OCI-LY3 (cell line): Measurements from ENCODE around the gene NDUFAF8.

Source experiments
- H2AFZ ChIP-seq: fragments of 200-600, 300-600 bp; shearing (Covaris generic); 2 replicates; pipeline ENCODE4 v1.6.0; 2014; ENCODE audit warnings: antibody characterized with exemption, low read depth, low read length
- H3K27ac ChIP-seq: fragments of 200-600, 300-600 bp; sonication (generic); 2 replicates; pipeline ENCODE4 v1.5.1; 2014; ENCODE audit warnings: mild to moderate bottlenecking, low read length, moderate library complexity, mixed read lengths
- H3K27me3 ChIP-seq: fragments of 200-600, 300-600 bp; sonication (generic); 2 replicates; pipeline ENCODE4 v1.6.1; 2014; ENCODE audit warnings: low read depth, low read length, mixed read lengths
- H3K36me3 ChIP-seq: fragments of 200-600, 300-600 bp; sonication (generic); replicated peaks from 2 replicates; pipeline ENCODE3; 2014; ENCODE audit warnings: low read depth, low read length, mixed read lengths
- H3K4me1 ChIP-seq: fragments of 300-600, 200-600 bp; sonication (generic); 2 replicates; pipeline ENCODE4 v1.6.1; 2014; ENCODE audit warnings: low read length, mixed read lengths
- H3K4me2 ChIP-seq: fragments of 200-600, 300-600 bp; sonication (generic); 2 replicates; pipeline ENCODE4 v1.6.1; 2014; ENCODE audit warnings: low read length, mixed read lengths
- H3K4me3 ChIP-seq: fragments of 300-600, 200-600 bp; sonication (generic); 2 replicates; pipeline ENCODE4 v1.5.1; 2014; ENCODE audit warnings: antibody characterized with exemption, mild to moderate bottlenecking, low read length, moderate library complexity
- H3K79me2 ChIP-seq: fragments of 300-600, 200-600 bp; shearing (Covaris generic); 2 replicates; pipeline ENCODE4 v1.6.1; 2014; ENCODE audit warnings: mild to moderate bottlenecking, low read length, mixed read lengths
- H3K9ac ChIP-seq: fragments of 300-600, 200-600 bp; shearing (Covaris generic); 2 replicates; pipeline ENCODE4 v1.6.0; 2014; ENCODE audit warnings: mild to moderate bottlenecking, low read length, moderate library complexity
- H3K9me3 ChIP-seq: fragments of 200-600, 300-600 bp; shearing (Covaris generic); 2 replicates; pipeline ENCODE4 v1.6.1; 2014; ENCODE audit warnings: low read length, mixed read lengths; ENCODE audit not compliant: insufficient read depth
- H4K20me1 ChIP-seq: fragments of 200-600, 300-600 bp; sonication (generic); 2 replicates; pipeline ENCODE4 v1.6.1; 2016; ENCODE audit warnings: low read length, mixed read lengths; ENCODE audit not compliant: insufficient read depth
- CTCF ChIP-seq: fragments of 200-600, 300-600 bp; sonication (generic); IDR thresholded peaks from 2 replicates; pipeline ENCODE4 v1.5.1; 2014; ENCODE audit warnings: antibody characterized with exemption, low read length, low read depth
- EZH2phosphoT487 ChIP-seq: fragments of 200-600 bp; shearing (Covaris generic); IDR thresholded peaks from 2 replicates; pipeline ENCODE4 v1.6.1; 2018; ENCODE audit warnings: antibody characterized with exemption, mixed run types, low read depth

NDUFAF8 gene

DNA sequence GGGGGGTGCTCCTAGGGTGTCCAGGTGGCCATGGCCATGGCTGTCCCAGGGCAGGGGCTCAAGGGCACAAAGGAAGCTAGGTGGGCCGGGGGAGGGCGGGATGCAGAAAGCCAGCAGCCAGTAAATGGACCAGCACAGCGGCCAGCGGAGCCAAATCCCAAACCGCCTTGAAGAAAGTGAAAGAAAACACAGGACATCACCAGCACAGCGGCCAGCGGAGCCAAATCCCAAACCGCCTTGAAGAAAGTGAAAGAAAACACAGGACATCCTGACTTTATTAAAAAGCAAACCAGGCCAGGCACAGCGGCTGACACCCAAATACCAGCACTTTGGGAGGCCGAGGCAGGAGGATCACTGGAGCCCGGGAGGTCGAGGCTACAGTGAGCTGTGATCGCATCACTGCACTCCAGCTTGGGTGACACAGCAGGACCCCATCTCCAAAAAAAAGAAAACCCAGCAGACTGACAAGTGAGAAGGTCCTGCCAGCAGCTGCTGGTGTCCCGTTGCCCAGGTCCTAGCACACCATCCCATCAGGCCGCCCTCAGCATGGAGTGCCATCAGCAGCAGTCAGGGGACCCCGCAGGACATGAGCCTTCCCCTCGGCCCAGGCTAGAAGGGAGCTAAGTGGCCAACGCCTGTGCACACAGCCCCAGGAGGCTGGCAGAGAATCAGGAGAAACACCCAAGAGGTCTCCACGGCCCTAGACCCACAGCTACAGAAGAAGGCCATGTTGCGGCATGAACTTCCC, 39.0 kb downstream of the NDUFAF8 start:
- no peaks in the 10 kb centered on the region; the same call in 1 of the 2 replicates for H4K20me1 ChIP-seq
- H3K4me2 ChIP-seq: no peak overlapping the region
- no peaks in the 10 kb centered on the region for H3K27me3 ChIP-seq
- no peak for TF ChIP-seq EZH2phosphoT487
- H3K4me3 ChIP-seq: no peak overlapping the region
- H3K27ac ChIP-seq: no peak overlapping the region
- H3K9ac ChIP-seq: no peak overlapping the region
- H3K79me2 ChIP-seq: no peaks in the 10 kb centered on the region
- H3K36me3 ChIP-seq: peaks cover 32% of the 10 kb centered on the region
- no peak overlapping the region for H2AFZ ChIP-seq
- H3K4me1 ChIP-seq: no peaks in the 10 kb centered on the region
- no peaks in the 10 kb centered on the region for H3K9me3 ChIP-seq

DNA sequence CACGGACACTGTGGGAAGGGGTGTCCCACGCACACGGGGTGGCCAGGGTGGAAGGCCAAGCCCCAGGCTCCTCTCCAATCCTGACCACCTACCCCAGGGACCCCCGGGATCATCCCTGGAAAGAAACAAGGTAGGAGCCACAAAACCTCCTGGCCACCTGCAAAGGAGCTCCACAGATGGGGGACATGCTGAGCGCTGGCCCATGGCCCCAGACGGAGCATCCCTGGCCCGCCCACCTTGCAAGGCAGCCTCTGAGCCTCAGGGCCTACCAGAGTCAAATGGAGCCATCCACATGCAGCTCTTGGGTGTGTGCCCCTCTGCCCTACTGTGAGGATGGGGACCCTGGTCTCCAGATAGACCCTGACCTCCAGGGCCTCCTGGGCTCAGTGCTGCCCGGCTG, 39.7 kb downstream of the NDUFAF8 start:
- Histone ChIP-seq H3K79me2 (no peaks in the 10 kb centered on the region), H3K9ac (no peak overlapping the region), H3K27ac (no peak overlapping the region), H3K4me3 (no peak overlapping the region), H3K4me1 (no peaks in the 10 kb centered on the region), H3K27me3 (no peaks in the 10 kb centered on the region), H3K4me2 (no peak overlapping the region), H3K9me3 (no peaks in the 10 kb centered on the region), H4K20me1 (no peaks in the 10 kb centered on the region), H2AFZ (no peak overlapping the region), H3K36me3 (peaks cover 28% of the 10 kb centered on the region)
- no peak for TF ChIP-seq CTCF
- no peak for TF ChIP-seq EZH2phosphoT487

GRCh38 chr17:81279278-81280275, 40.5 kb downstream of the NDUFAF8 start:
- Histone ChIP-seq H3K4me3 (no peak overlapping the region), H3K36me3 (peaks cover 23% of the 10 kb centered on the region), H3K9ac (no peak overlapping the region), H3K27me3 (no peaks in the 10 kb centered on the region), H3K4me1 (no peaks in the 10 kb centered on the region), H3K4me2 (no peak overlapping the region), H2AFZ (no peak overlapping the region), H4K20me1 (no peaks in the 10 kb centered on the region), H3K9me3 (no peaks in the 10 kb centered on the region), H3K79me2 (no peaks in the 10 kb centered on the region), H3K27ac (no peak overlapping the region)
- TF ChIP-seq CTCF (no peak), EZH2phosphoT487 (no peak)

- H3K9me3 ChIP-seq: no peaks in the 10 kb centered on the region
- H3K36me3 ChIP-seq: peaks cover 23% of the 10 kb centered on the region
- H3K27me3 ChIP-seq: no peaks in the 10 kb centered on the region
- 0 out of 2 replicates have a peak, but pooled peaks cover 6% of the 10 kb centered on the region for H4K20me1 ChIP-seq
- no peak overlapping the region for H3K27ac ChIP-seq
- H2AFZ ChIP-seq: no peak overlapping the region
- no peaks in the 10 kb centered on the region for H3K4me1 ChIP-seq
- TF ChIP-seq CTCF (no peak), EZH2phosphoT487 (no peak)
- no peak overlapping the region for H3K4me3 ChIP-seq
- peaks cover 1% of the 10 kb centered on the region; the same call in 1 of the 2 replicates for H3K79me2 ChIP-seq
- H3K9ac ChIP-seq: no peak overlapping the region
- H3K4me2 ChIP-seq: no peak overlapping the region
Observed at GRCh38 chr17:81280571-81280970, 41.5 kb downstream of the NDUFAF8 start.
